Uterus (tissue), 4 donors: ENCODE measurements around the gene KDM2B. TPM values are rescaled to one million over a fixed set of nuclear protein-coding genes. Genes with fewer than 3 reads are reported as not detected.

ENCODE experiments used
- DNase-seq, 2 donors: peaks; one replicate each; pipeline ENCODE4 v3.0.0-alpha.2; 2019 to 2020
- H3K27ac ChIP-seq, 2 donors: fragments of 200-600 bp; sonication (generic); 1 replicate in 1 of 2; 2 replicates in 1 of 2; pipeline ENCODE4 v1.5.1; 2016 to 2018
- H3K27me3 ChIP-seq, 2 donors: fragments of 200-600 bp; sonication (generic); one replicate each; pipeline ENCODE4 v1.5.1; 2018 to 2019; ENCODE audit warnings: control low read depth in 1 of 2
- H3K36me3 ChIP-seq, 2 donors: fragments of 200-600 bp; sonication (generic); one replicate each; pipeline ENCODE4 v1.5.1; 2019; ENCODE audit warnings: control low read depth in 1 of 2
- H3K4me1 ChIP-seq, 2 donors: fragments of 200-600 bp; sonication (generic); one replicate each; pipeline ENCODE4 v1.5.1; 2018 to 2019; ENCODE audit warnings: control low read depth in 1 of 2
- H3K4me3 ChIP-seq, 2 donors: fragments of 200-600 bp; sonication (generic); 1 replicate in 1 of 2; 2 replicates in 1 of 2; pipeline ENCODE4 v1.5.1; 2018 to 2019; ENCODE audit warnings: mild to moderate bottlenecking in 1 of 2
- H3K9me3 ChIP-seq, 2 donors: fragments of 200-600 bp; sonication (generic); one replicate each; pipeline ENCODE4 v1.5.1; 2019; ENCODE audit warnings: control low read depth in 1 of 2
- POLR2A ChIP-seq, 2 donors: fragments of 450-650 bp; IDR thresholded peaks; one replicate each; pipeline ENCODE4 v1.6.1; 2016; ENCODE audit warnings: antibody characterized with exemption in 2 of 2, mild to moderate bottlenecking in 1 of 2, moderate library complexity in 1 of 2
- intact Hi-C: fragments of 100-400 bp; cut with DNase I; formaldehyde crosslinking; loops from one replicate; pipeline ENCODE4 v1.15.1; 2023; ENCODE audit warnings: low total_unique reads
- total RNA-seq, 4 donors: library from RNA; depleted of rRNA in 3 of 4; stranded (reverse); fragments of >200 nt in 3 of 4; gene quantifications; one replicate each; pipeline versions ENCODE4 v1.1.0 to v1.2.4, GENCODE V29; 2014 to 2023
- TF ChIP-seq, protein P1 (sequence below), 4 experiments: fragments of 200-600 bp in 2 of 4; fragments of 450-650 bp in 2 of 4; sonication (generic) in 2 of 4; IDR thresholded peaks; one replicate each; pipeline ENCODE4 v1.5.1; 2016 to 2019; ENCODE audit warnings: antibody characterized with exemption in 4 of 4, mild to moderate bottlenecking in 2 of 4, moderate library complexity in 1 of 4
- donor health status: DM: yes; HTN: yes; CAD: no.

KDM2B gene
- total RNA-seq, 4 donors from 2014 or later: 6.1 to 78.0 (median 19.8) TPM

DNA sequence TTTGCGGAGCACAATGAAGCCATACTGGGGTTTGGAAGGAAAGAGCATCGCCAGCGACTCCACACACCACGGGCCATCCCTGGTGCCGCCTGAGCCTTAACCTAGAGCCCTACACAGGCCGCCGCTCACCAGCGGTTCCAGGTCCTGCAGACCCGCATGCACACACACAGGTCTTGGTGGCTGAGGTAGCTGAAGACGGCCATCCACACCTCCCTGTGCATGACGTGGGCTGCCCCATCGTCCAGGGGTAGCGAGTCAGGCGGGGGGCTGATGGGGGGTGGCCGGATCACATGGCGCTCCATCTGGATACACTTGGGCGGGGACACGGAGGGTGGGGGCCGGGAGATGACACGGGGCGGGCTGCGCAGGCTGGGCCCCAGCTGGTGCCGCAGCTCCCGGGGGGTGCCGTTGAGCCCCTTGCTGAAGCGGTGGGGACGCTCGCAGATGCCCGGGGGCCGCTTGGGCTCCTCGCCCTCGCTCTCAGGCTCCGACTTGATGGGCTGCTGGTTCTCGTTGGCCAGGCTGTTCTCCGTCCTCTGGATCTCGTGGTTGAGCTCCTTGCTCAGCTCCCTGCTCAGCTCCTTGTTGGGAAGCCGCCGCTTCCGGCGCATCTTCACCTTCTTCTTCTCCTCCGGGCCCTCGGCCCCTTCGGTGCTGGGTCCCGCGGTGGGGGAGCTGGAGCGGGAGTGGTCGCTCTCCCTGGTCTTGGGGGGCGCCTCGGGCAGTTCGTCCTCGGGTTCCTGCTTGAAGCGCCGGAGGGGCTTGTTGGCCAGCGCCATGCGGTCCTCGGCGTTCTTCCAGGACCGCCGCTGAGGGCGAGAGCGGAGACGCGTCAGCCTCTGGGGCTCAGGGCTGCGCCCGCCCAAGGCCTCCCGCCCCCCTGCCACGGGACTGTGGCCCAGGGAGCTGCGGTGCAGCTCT lies 138.5 kb downstream of the KDM2B start:
- H3K4me3 ChIP-seq: no peak overlapping the region
- H3K27ac ChIP-seq: no peak overlapping the region
- H3K36me3 ChIP-seq: no peaks in the 10 kb centered on the region
- no peak for DNase-seq
- H3K9me3 ChIP-seq: no peaks in the 10 kb centered on the region
- TF ChIP-seq, protein P1, sequence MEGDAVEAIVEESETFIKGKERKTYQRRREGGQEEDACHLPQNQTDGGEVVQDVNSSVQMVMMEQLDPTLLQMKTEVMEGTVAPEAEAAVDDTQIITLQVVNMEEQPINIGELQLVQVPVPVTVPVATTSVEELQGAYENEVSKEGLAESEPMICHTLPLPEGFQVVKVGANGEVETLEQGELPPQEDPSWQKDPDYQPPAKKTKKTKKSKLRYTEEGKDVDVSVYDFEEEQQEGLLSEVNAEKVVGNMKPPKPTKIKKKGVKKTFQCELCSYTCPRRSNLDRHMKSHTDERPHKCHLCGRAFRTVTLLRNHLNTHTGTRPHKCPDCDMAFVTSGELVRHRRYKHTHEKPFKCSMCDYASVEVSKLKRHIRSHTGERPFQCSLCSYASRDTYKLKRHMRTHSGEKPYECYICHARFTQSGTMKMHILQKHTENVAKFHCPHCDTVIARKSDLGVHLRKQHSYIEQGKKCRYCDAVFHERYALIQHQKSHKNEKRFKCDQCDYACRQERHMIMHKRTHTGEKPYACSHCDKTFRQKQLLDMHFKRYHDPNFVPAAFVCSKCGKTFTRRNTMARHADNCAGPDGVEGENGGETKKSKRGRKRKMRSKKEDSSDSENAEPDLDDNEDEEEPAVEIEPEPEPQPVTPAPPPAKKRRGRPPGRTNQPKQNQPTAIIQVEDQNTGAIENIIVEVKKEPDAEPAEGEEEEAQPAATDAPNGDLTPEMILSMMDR (IDR thresholded peaks at IDR 0.05): no peak
- TF ChIP-seq POLR2A (IDR thresholded peaks at IDR 0.05): no peak
- H3K4me1 ChIP-seq: no peaks in the 10 kb centered on the region
- no peaks in the 10 kb centered on the region for H3K27me3 ChIP-seq
- intact Hi-C loops: no loop called here

DNA sequence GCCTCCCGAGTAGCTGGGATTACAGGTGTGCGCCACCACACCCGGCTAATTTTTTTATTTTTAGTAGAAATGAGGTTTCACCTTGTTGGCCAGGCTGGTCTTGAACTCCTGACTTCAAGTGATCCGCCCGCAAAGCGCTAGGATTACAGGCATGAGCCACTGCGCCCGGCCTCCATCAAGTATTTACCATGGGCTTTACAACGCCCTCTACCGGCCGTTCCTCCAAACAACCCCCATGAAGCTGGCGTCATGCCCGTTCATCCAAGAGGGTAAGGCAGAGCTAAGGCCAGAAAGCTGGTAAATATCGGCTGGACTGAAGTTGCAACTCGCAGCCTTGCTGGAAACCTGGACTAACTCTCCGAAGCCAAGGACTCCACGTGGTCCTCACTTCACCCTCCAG lies 139.3 kb downstream of the KDM2B start:
- Histone ChIP-seq H3K27ac (no peak overlapping the region), H3K4me1 (no peaks in the 10 kb centered on the region), H3K27me3 (no peaks in the 10 kb centered on the region), H3K36me3 (no peaks in the 10 kb centered on the region), H3K9me3 (no peaks in the 10 kb centered on the region), H3K4me3 (no peak overlapping the region)
- intact Hi-C loops: no loop called here
- TF ChIP-seq, protein P1 (IDR thresholded peaks at IDR 0.05): no peak
- no peak for TF ChIP-seq POLR2A (IDR thresholded peaks at IDR 0.05)
- DNase-seq: no peak

DNA sequence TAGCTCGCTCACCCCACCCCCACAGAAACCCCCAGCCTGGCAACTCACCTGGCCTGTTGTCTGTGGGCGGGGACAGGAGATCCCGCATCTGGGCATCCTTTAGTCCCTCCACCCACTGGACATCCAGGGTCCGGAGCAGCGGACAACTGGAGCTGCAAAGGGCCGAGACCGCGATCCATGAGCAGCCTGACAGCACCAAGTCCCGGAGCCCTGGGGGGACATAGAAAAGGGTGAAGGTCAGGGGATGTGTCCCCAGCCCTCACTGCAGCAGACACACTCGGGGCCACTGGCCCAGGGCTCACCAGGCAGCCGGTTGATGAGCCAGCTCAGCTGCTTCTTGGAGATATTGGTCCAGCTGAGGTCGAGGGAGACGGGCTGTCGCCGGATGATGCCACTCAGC lies 140.1 kb downstream of the KDM2B start:
- H3K4me1 ChIP-seq: no peaks in the 10 kb centered on the region
- H3K27ac ChIP-seq: no peak overlapping the region
- no peaks in the 10 kb centered on the region for H3K36me3 ChIP-seq
- TF ChIP-seq, protein P1 (IDR thresholded peaks at IDR 0.05): no peak
- TF ChIP-seq POLR2A (IDR thresholded peaks at IDR 0.05): no peak
- no peaks in the 10 kb centered on the region for H3K27me3 ChIP-seq
- no peak for DNase-seq
- intact Hi-C loops: no loop called here
- no peak overlapping the region for H3K4me3 ChIP-seq
- H3K9me3 ChIP-seq: no peaks in the 10 kb centered on the region

DNA sequence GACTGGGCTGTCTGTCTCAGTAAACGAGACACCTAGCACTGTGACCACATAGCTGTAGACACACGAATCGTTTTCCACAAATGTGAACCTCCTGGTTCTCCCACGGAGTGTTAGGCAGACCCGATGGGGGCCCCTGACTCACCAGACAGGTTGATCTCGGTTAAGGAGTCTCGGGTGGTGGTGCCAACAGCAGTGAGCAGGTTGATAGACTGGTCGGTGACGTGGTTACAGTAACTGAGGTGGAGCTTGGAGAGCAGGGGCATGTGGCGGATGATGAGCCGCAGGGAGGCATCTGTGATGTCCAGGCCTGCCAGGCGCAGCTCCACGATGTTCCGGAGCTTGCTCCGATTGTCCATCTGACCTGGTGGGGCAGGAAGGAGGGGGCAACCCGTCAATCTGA lies 141.1 kb downstream of the KDM2B start:
- DNase-seq: no peak
- no peaks in the 10 kb centered on the region for H3K4me1 ChIP-seq
- intact Hi-C loops: no loop called here
- H3K27ac ChIP-seq: no peak overlapping the region
- H3K9me3 ChIP-seq: no peaks in the 10 kb centered on the region
- H3K36me3 ChIP-seq: no peaks in the 10 kb centered on the region
- no peak for TF ChIP-seq POLR2A (IDR thresholded peaks at IDR 0.05)
- TF ChIP-seq, protein P1 (IDR thresholded peaks at IDR 0.05): no peak
- H3K27me3 ChIP-seq: no peaks in the 10 kb centered on the region
- no peak overlapping the region for H3K4me3 ChIP-seq

DNA sequence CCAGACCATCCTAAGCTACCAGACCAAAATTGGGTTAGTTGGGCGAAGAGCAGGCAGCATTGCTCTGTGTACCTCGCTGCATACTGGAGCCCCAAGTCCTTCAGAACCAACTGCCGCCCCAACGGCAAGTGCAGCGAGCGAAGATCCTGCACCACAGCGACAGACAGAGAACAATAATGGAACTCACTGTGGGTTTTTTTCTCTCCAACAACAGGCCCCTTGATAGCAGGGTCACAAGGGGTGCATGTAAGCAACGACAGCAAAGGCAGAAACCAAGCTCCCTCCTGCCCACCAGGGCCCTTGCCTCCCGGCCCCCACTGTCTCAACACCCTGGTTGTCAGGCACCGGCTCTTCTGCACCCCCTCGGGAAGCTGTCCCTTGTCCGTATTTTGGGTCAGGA lies 141.9 kb downstream of the KDM2B start:
- Histone ChIP-seq H3K36me3 (no peaks in the 10 kb centered on the region), H3K4me3 (no peak overlapping the region), H3K9me3 (no peaks in the 10 kb centered on the region), H3K4me1 (no peaks in the 10 kb centered on the region), H3K27me3 (no peaks in the 10 kb centered on the region), H3K27ac (no peak overlapping the region)
- DNase-seq: no peak
- TF ChIP-seq POLR2A (IDR thresholded peaks at IDR 0.05): no peak
- TF ChIP-seq, protein P1 (IDR thresholded peaks at IDR 0.05): no peak
- intact Hi-C loops: no loop called here
